ENCODE data around the gene MUSK.

- TF ChIP-seq CTCF (conservative IDR thresholded peaks at IDR 0.05; ENCODE audit: low read depth, low read length): no peak
- no peak for TF ChIP-seq EZH2phosphoT487 (IDR thresholded peaks at IDR 0.05; ENCODE audit: borderline replicate concordance, low read length)
- TF ChIP-seq EZH2 (IDR thresholded peaks at IDR 0.05; ENCODE audit: low read length, unreplicated experiment): no peak
Measured at GRCh38 chr9:110844121-110844520, 175.5 kb downstream of the MUSK start.

All from PC-3 (cell line).